WTC11 (cell line): Measurements from ENCODE around the gene ANKEF1. TPM values are rescaled to one million over a fixed set of nuclear protein-coding genes. Genes with fewer than 3 reads are reported as not detected.

ENCODE experiments used
- ATAC-seq: fragments of 200-7000 bp; cut with Tn5 transposase; 2 replicates; pipeline ENCODE4 v1.10.0; 2021; ENCODE audit warnings: mild to moderate bottlenecking, moderate library complexity
- CTCF ChIA-PET: fragments of 300-600 bp; sonication (Branson Sonifier 250); formaldehyde crosslinking; loops from one replicate; lab custom pipeline; 2021; ENCODE audit warnings: antibody characterized with exemption; lab: Charles Lee
- POLR2A ChIA-PET: fragments of 350-600 bp; sonication (Branson Sonifier 250); formaldehyde crosslinking; loops from one replicate; lab custom pipeline; 2021; ENCODE audit warnings: antibody characterized with exemption; lab: Charles Lee
- DNase-seq: peaks from one replicate; pipeline ENCODE4 v3.0.0; 2021; ENCODE audit warnings: low spot score
- H3K27ac Mint-ChIP-seq: 2 replicates; pipeline ENCODE4 v1.8.0; 2021; ENCODE audit warnings: mixed read lengths
- H3K27me3 Mint-ChIP-seq: 2 replicates; pipeline ENCODE4 v1.8.0; 2021; ENCODE audit warnings: low read depth, mild to moderate bottlenecking, moderate library complexity, mixed read lengths
- H3K36me3 Mint-ChIP-seq: 2 replicates; pipeline ENCODE4 v1.8.0; 2021; ENCODE audit warnings: mixed read lengths
- H3K4me1 Mint-ChIP-seq: 2 replicates; pipeline ENCODE4 v1.8.0; 2022; ENCODE audit warnings: mixed read lengths
- H3K4me3 Mint-ChIP-seq: 2 replicates; pipeline ENCODE4 v1.8.0; 2021; ENCODE audit warnings: mild to moderate bottlenecking, moderate library complexity, mixed read lengths
- H3K9me3 Mint-ChIP-seq: 2 replicates; pipeline ENCODE4 v1.8.0; 2021; ENCODE audit warnings: mixed read lengths
- CREM ChIP-seq: sonication (generic); formaldehyde crosslinking; IDR thresholded peaks from 2 replicates; pipeline ENCODE4 v1.8.1; 2022; ENCODE audit warnings: mild to moderate bottlenecking, missing genetic modification reagents, moderate library complexity
- ESRRA ChIP-seq: sonication (generic); formaldehyde crosslinking; IDR thresholded peaks from 2 replicates; pipeline ENCODE4 v1.8.1; 2022; ENCODE audit warnings: mild to moderate bottlenecking, missing genetic modification reagents, borderline replicate concordance
- FOXK1 ChIP-seq: sonication (generic); formaldehyde crosslinking; IDR thresholded peaks from 2 replicates; pipeline ENCODE4 v1.8.0; 2022; ENCODE audit warnings: mild to moderate bottlenecking, moderate library complexity, missing genetic modification reagents
- TP53 ChIP-seq: sonication (generic); formaldehyde crosslinking; IDR thresholded peaks from 2 replicates; pipeline ENCODE4 v1.8.1; 2023; ENCODE audit warnings: mild to moderate bottlenecking, missing genetic modification reagents
- total RNA-seq: library from RNA; stranded (reverse); gene quantifications from 3 replicates; pipeline ENCODE4 v1.2.3, GENCODE V29; 2021
- TF ChIP-seq, protein P1 (sequence below): sonication (generic); formaldehyde crosslinking; IDR thresholded peaks from 2 replicates; pipeline ENCODE4 v1.8.0; 2023; ENCODE audit warnings: missing genetic modification reagents
- TF ChIP-seq, protein P2 (sequence below): fragments of 250-450 bp; sonication (Bioruptor Pico); IDR thresholded peaks from 2 replicates; pipeline ENCODE4 v2.1.2; 2022; ENCODE audit warnings: mild to moderate bottlenecking, moderate library complexity
- TF ChIP-seq, protein P3 (sequence below): fragments of 250-450 bp; sonication (Bioruptor Pico); IDR thresholded peaks from 2 replicates; pipeline ENCODE4 v1.9.0; 2021; ENCODE audit warnings: mild to moderate bottlenecking
- TF ChIP-seq, protein P4 (sequence below): sonication (generic); formaldehyde crosslinking; IDR thresholded peaks from 2 replicates; pipeline ENCODE4 v1.8.0; 2023; ENCODE audit warnings: missing genetic modification reagents, mild to moderate bottlenecking, borderline replicate concordance
- TF ChIP-seq, protein P5 (sequence below): fragments of 200-600 bp; IDR thresholded peaks from 2 replicates; pipeline ENCODE4 v1.8.0; 2022; ENCODE audit warnings: antibody characterized with exemption

The ANKEF1 gene
- total RNA-seq, 1 experiment from 2014 or later, result 7.1 TPM

DNA sequence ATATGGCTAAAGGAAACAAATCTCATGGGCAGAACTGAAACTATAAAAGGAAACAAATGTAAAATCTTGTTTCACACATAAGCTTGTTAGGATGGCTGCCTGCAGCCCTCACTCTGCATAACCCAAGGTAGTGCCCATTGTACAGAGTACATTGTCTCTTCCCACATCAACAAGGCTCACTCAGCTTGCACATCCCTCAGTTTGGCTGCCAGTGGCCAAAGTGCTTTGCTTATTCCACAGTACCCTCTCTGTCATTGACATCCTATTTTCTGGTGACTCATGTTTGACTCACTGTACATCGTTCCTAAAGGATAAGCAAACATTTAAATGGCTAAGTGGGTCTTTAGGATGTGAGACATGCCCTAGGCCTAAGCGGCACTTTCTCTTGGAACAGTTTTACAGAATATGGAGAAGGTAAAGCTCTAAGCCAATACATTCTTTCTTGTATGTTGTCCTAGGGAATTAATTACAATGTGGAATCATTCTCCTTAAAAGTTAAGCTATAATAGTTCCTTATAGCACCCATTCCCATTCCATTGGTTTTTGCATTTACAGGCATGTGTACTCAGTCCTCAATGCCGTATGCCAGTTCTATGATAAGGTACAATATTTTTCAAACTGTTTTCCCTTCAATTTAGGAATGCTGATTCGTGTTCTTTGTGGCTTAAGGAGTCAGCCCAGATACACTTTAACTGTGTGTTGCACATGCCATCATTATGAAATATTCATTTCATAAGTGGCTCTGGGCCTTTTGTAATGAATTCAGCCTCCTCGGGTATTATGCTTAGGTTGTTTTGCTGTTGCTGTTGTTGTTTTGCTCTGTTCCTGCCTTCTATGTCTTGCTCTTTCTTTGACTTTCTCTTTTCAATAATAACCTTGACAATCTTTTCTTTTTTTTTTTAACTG is 5.5 kb downstream of the ANKEF1 start (continued):
- TF ChIP-seq, protein P1, sequence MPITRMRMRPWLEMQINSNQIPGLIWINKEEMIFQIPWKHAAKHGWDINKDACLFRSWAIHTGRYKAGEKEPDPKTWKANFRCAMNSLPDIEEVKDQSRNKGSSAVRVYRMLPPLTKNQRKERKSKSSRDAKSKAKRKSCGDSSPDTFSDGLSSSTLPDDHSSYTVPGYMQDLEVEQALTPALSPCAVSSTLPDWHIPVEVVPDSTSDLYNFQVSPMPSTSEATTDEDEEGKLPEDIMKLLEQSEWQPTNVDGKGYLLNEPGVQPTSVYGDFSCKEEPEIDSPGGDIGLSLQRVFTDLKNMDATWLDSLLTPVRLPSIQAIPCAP (CRISPR knock-in tag), result no peak
- TF ChIP-seq, protein P2, sequence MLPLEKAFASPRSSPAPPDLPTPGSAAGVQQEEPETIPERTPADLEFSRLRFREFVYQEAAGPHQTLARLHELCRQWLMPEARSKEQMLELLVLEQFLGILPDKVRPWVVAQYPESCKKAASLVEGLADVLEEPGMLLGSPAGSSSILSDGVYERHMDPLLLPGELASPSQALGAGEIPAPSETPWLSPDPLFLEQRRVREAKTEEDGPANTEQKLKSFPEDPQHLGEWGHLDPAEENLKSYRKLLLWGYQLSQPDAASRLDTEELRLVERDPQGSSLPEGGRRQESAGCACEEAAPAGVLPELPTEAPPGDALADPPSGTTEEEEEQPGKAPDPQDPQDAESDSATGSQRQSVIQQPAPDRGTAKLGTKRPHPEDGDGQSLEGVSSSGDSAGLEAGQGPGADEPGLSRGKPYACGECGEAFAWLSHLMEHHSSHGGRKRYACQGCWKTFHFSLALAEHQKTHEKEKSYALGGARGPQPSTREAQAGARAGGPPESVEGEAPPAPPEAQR (CRISPR knock-in tag), result no peak
- no peak for TF ChIP-seq ESRRA (CRISPR knock-in tag)

DNA sequence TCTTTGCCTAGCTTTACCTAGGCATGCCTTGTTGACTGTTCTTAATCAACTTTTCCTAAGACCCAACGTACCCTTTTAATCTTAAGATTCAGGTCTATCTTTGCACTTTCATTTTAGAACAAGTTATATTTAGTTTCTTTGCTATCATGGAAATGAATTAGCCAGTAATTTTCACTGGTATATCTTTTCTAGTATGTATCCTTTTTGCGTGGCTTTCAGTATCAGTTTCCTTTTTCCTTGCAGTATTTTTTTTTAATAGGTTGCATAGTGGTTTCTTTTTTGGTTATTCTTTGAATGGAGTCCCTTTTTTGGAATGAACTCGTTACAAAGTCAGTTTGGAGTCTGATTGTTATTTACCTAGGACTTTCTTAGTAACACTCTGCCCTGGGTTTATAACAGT is 7.3 kb downstream of the ANKEF1 start:
- peaks cover 2% of the 10 kb centered on the region; the same call in 1 of the 2 replicates for H3K36me3 Mint-ChIP-seq
- no peak for ATAC-seq
- POLR2A ChIA-PET, result no interaction called here
- CTCF ChIA-PET, result no interaction called here
- H3K9me3 Mint-ChIP-seq, result no peaks in the 10 kb centered on the region
- H3K27me3 Mint-ChIP-seq, result no peaks in the 10 kb centered on the region
- H3K27ac Mint-ChIP-seq, result no peak overlapping the region
- no peak overlapping the region for H3K4me3 Mint-ChIP-seq
- no peaks in the 10 kb centered on the region for H3K4me1 Mint-ChIP-seq
- no peak for TF ChIP-seq FOXK1 (CRISPR knock-in tag)
- no peak for DNase-seq

DNA sequence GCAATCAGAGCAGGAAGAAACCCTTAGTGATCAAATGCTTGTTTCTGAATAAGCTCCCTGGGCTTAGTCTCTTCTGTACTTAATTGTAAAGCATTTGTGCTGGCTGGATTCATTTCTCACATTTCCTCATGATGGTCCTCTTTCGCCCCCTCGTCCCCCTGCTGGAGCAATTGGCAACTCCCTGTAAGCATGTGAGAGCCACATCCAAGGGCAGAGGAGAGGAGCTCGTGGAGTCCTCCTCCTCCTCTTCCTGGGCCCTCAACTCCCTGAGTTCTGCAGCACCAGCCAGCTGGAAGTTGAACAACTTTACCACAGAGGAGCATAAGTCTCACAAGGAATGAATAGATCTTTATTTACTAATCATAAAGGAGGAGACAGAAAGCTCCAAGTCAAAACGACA is 12.6 kb downstream of the ANKEF1 start:
- TF ChIP-seq, protein P3, sequence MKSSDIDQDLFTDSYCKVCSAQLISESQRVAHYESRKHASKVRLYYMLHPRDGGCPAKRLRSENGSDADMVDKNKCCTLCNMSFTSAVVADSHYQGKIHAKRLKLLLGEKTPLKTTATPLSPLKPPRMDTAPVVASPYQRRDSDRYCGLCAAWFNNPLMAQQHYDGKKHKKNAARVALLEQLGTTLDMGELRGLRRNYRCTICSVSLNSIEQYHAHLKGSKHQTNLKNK (CRISPR knock-in tag), result no peak
- TF ChIP-seq, protein P4, sequence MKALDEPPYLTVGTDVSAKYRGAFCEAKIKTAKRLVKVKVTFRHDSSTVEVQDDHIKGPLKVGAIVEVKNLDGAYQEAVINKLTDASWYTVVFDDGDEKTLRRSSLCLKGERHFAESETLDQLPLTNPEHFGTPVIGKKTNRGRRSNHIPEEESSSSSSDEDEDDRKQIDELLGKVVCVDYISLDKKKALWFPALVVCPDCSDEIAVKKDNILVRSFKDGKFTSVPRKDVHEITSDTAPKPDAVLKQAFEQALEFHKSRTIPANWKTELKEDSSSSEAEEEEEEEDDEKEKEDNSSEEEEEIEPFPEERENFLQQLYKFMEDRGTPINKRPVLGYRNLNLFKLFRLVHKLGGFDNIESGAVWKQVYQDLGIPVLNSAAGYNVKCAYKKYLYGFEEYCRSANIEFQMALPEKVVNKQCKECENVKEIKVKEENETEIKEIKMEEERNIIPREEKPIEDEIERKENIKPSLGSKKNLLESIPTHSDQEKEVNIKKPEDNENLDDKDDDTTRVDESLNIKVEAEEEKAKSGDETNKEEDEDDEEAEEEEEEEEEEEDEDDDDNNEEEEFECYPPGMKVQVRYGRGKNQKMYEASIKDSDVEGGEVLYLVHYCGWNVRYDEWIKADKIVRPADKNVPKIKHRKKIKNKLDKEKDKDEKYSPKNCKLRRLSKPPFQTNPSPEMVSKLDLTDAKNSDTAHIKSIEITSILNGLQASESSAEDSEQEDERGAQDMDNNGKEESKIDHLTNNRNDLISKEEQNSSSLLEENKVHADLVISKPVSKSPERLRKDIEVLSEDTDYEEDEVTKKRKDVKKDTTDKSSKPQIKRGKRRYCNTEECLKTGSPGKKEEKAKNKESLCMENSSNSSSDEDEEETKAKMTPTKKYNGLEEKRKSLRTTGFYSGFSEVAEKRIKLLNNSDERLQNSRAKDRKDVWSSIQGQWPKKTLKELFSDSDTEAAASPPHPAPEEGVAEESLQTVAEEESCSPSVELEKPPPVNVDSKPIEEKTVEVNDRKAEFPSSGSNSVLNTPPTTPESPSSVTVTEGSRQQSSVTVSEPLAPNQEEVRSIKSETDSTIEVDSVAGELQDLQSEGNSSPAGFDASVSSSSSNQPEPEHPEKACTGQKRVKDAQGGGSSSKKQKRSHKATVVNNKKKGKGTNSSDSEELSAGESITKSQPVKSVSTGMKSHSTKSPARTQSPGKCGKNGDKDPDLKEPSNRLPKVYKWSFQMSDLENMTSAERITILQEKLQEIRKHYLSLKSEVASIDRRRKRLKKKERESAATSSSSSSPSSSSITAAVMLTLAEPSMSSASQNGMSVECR (CRISPR knock-in tag), result no peak
- no peak for TF ChIP-seq CREM (CRISPR knock-in tag)
- TF ChIP-seq, protein P5, sequence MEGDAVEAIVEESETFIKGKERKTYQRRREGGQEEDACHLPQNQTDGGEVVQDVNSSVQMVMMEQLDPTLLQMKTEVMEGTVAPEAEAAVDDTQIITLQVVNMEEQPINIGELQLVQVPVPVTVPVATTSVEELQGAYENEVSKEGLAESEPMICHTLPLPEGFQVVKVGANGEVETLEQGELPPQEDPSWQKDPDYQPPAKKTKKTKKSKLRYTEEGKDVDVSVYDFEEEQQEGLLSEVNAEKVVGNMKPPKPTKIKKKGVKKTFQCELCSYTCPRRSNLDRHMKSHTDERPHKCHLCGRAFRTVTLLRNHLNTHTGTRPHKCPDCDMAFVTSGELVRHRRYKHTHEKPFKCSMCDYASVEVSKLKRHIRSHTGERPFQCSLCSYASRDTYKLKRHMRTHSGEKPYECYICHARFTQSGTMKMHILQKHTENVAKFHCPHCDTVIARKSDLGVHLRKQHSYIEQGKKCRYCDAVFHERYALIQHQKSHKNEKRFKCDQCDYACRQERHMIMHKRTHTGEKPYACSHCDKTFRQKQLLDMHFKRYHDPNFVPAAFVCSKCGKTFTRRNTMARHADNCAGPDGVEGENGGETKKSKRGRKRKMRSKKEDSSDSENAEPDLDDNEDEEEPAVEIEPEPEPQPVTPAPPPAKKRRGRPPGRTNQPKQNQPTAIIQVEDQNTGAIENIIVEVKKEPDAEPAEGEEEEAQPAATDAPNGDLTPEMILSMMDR, result 0 out of 2 replicates have a peak, but pooled peaks have one; percentile 36
- H3K27me3 Mint-ChIP-seq, result no peaks in the 10 kb centered on the region
- ATAC-seq (peak; percentile 98), DNase-seq (peak; percentile 62)
- CTCF ChIA-PET, result interaction anchor here (0.5 to 2.0 kb wide), 36 partner anchors 8 to 571 kb away, joined by 3 to 30 read pairs (median 3); partner anchors contain the start of genes ANKEF1, MKKS and PAK5
- no peaks in the 10 kb centered on the region for H3K9me3 Mint-ChIP-seq
- no peaks in the 10 kb centered on the region for H3K36me3 Mint-ChIP-seq
- no peak overlapping the region for H3K4me3 Mint-ChIP-seq
- H3K4me1 Mint-ChIP-seq, result no peaks in the 10 kb centered on the region
- H3K27ac Mint-ChIP-seq, result no peak overlapping the region
- POLR2A ChIA-PET, result no interaction called here

DNA sequence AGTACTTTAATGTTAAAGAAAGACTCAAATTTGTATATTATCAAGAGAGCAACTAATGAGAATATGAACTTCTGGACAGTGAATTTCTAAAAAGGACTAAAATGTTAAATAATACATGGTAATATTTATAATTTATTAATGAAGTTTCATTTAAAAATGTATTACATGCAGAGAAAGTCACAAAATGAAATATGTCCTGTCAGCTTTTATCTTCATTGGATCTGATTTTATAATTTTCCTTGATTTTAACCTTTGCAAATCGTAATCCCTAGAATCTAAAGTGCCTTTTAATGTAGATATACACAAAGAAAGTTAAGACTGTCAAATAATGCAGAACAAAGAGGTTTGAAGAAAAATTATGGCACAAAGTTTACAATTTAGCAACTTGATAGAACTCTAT is 16.4 kb downstream of the ANKEF1 start:
- Mint-ChIP-seq H3K9me3 (no peaks in the 10 kb centered on the region), H3K4me3 (no peak overlapping the region), H3K27me3 (no peaks in the 10 kb centered on the region), H3K4me1 (no peaks in the 10 kb centered on the region), H3K27ac (no peak overlapping the region), H3K36me3 (peaks cover 3% of the 10 kb centered on the region; the same call in 1 of the 2 replicates)
- no peak for ATAC-seq
- ChIA-PET CTCF (interaction anchor here (0.9 kb wide), 1 partner anchor 153 kb away, joined by 3 read pairs; no protein-coding TSS in a partner anchor), POLR2A (no interaction called here)
- DNase-seq, result no peak
- TF ChIP-seq TP53 (CRISPR knock-in tag), result no peak
